Liver (tissue), 9 donors: ENCODE measurements around the gene LGALS4. TPM values are rescaled to one million over a fixed set of nuclear protein-coding genes. Genes with fewer than 3 reads are reported as not detected.
"Not testable (repeated sequence)": the region's sequence is repeated elsewhere in the genome, so short reads cannot be mapped to it uniquely, and the experiment has no call there.

Experiments used
- DNase-seq: peaks from one replicate; pipeline ENCODE4 v3.0.0-alpha.2; 2017; ENCODE audit warnings: low spot score
- H3K27ac ChIP-seq, 2 donors: one replicate each; pipeline ENCODE4 v1.7.0; 2013; ENCODE audit warnings: inconsistent platforms in 2 of 2, low read length in 2 of 2, control low read depth in 1 of 2, low read depth in 1 of 2, mild to moderate bottlenecking in 1 of 2
- H3K27me3 ChIP-seq, 4 donors: one replicate each; pipeline versions ENCODE4 v1.6.1 to v1.7.0; 2013; ENCODE audit warnings: low read length in 3 of 4, inconsistent platforms in 1 of 4, mild to moderate bottlenecking in 1 of 4, moderate library complexity in 1 of 4; ENCODE audit not compliant: control insufficient read depth in 4 of 4, insufficient read depth in 4 of 4
- H3K36me3 ChIP-seq, 4 donors: one replicate each; pipeline versions ENCODE4 v1.6.1 to v1.7.0; 2013; ENCODE audit warnings: low read length in 3 of 4, mild to moderate bottlenecking in 3 of 4, low read depth in 1 of 4, moderate library complexity in 1 of 4; ENCODE audit not compliant: control insufficient read depth in 4 of 4, insufficient read depth in 3 of 4
- H3K4me1 ChIP-seq, 4 donors: one replicate each; pipeline versions ENCODE4 v1.6.1 to v1.7.0; 2013; ENCODE audit warnings: low read length in 3 of 4, mild to moderate bottlenecking in 3 of 4, moderate library complexity in 1 of 4; ENCODE audit not compliant: control insufficient read depth in 4 of 4, insufficient read depth in 4 of 4
- H3K4me3 ChIP-seq, 3 donors: one replicate each; pipeline versions ENCODE4 v1.6.1 to v1.7.0; 2013; ENCODE audit warnings: low read length in 3 of 3, control low read depth in 1 of 3, low read depth in 1 of 3, mild to moderate bottlenecking in 1 of 3
- H3K9ac ChIP-seq, 2 donors: one replicate each; pipeline ENCODE4 v1.7.0; 2013; ENCODE audit warnings: low read length in 2 of 2, mild to moderate bottlenecking in 2 of 2, moderate library complexity in 2 of 2, control low read depth in 1 of 2, low read depth in 1 of 2
- H3K9me3 ChIP-seq, 4 donors: one replicate each; pipeline versions ENCODE4 v1.6.1 to v1.7.0; 2013; ENCODE audit warnings: low read length in 3 of 4; ENCODE audit not compliant: control insufficient read depth in 4 of 4
- ATF3 ChIP-seq: IDR thresholded peaks from 2 replicates; pipeline ENCODE4 v1.6.1; 2016; ENCODE audit warnings: antibody characterized with exemption
- CTCF ChIP-seq: fragments of 150-350 bp; IDR thresholded peaks from 2 replicates; pipeline ENCODE4 v1.5.1; 2017; ENCODE audit warnings: improper control_type of control experiment, low read depth, low read length; ENCODE audit not compliant: missing input control
- EGR1 ChIP-seq, 2 donors: IDR thresholded peaks; 2 replicates each; pipeline ENCODE4 v1.6.1; 2016 to 2018; ENCODE audit warnings: antibody characterized with exemption in 2 of 2, low read depth in 2 of 2
- FOXA1 ChIP-seq: IDR thresholded peaks from 2 replicates; pipeline ENCODE4 v1.6.1; 2016; ENCODE audit warnings: antibody characterized with exemption
- FOXA2 ChIP-seq: IDR thresholded peaks from 2 replicates; pipeline ENCODE4 v1.6.1; 2016; ENCODE audit warnings: antibody characterized with exemption
- GABPA ChIP-seq, 2 donors: IDR thresholded peaks in 1 of 2; conservative IDR thresholded peaks in 1 of 2; 2 replicates each; pipeline ENCODE4 v1.6.1; 2016; ENCODE audit warnings: antibody characterized with exemption in 2 of 2, mild to moderate bottlenecking in 1 of 2, moderate library complexity in 1 of 2
- HNF4A ChIP-seq, 2 donors: conservative IDR thresholded peaks; 2 replicates each; pipeline ENCODE4 v1.6.1; 2016; ENCODE audit warnings: antibody characterized with exemption in 2 of 2, mild to moderate bottlenecking in 2 of 2
- HNF4G ChIP-seq: IDR thresholded peaks from 2 replicates; pipeline ENCODE4 v1.6.1; 2016; ENCODE audit warnings: antibody characterized with exemption
- JUND ChIP-seq, 2 donors: IDR thresholded peaks; 2 replicates each; pipeline ENCODE4 v1.6.1; 2016; ENCODE audit warnings: antibody characterized with exemption in 2 of 2
- MAX ChIP-seq: IDR thresholded peaks from 2 replicates; pipeline ENCODE4 v1.6.1; 2016; ENCODE audit warnings: antibody characterized with exemption
- NR2F2 ChIP-seq: IDR thresholded peaks from 2 replicates; pipeline ENCODE4 v1.6.1; 2016; ENCODE audit warnings: antibody characterized with exemption
- RAD21 ChIP-seq, 2 donors: IDR thresholded peaks; 2 replicates each; pipeline ENCODE4 v1.6.1; 2016; ENCODE audit warnings: antibody characterized with exemption in 2 of 2, mild to moderate bottlenecking in 2 of 2
- REST ChIP-seq: IDR thresholded peaks from 2 replicates; pipeline ENCODE4 v1.6.1; 2016; ENCODE audit warnings: antibody characterized with exemption, mild to moderate bottlenecking
- RXRA ChIP-seq, 2 donors: IDR thresholded peaks; 2 replicates each; pipeline ENCODE4 v1.6.1; 2017 to 2018; ENCODE audit warnings: antibody characterized with exemption in 2 of 2, mild to moderate bottlenecking in 1 of 2
- SP1 ChIP-seq: IDR thresholded peaks from 2 replicates; pipeline ENCODE4 v1.6.1; 2018; ENCODE audit warnings: antibody characterized with exemption, mild to moderate bottlenecking
- TAF1 ChIP-seq: conservative IDR thresholded peaks from 2 replicates; pipeline ENCODE4 v1.6.1; 2016; ENCODE audit warnings: antibody characterized with exemption, mild to moderate bottlenecking
- YY1 ChIP-seq: IDR thresholded peaks from 2 replicates; pipeline ENCODE4 v1.6.1; 2016; ENCODE audit warnings: antibody characterized with exemption, mild to moderate bottlenecking
- ZBTB33 ChIP-seq: IDR thresholded peaks from 2 replicates; pipeline ENCODE4 v1.6.1; 2016; ENCODE audit warnings: antibody characterized with exemption
- WGBS: extraction: QIAGEN DNeasy Blood & Tissue Kit; methylation state at CpG from one replicate; pipeline ENCODE4 v1.1.7; 2013; 5-methylcytosine and 5-hydroxymethylcytosine counted together
- polyA plus RNA-seq, 2 donors: library from polyadenylated mRNA; stranded (reverse) in 1 of 2; unstranded in 1 of 2; fragments of 200-250 nt in 1 of 2; fragments of >200 nt in 1 of 2; fragmentation: Nextera tagmentation in 1 of 2; extraction: Ambion mirVana in 1 of 2; gene quantifications; one replicate each; pipeline versions ENCODE4 v1.2.1 to v1.2.3, GENCODE V29; 2013 to 2015
- total RNA-seq, 2 donors: library from RNA; depleted of rRNA; stranded (reverse); fragments of >200 nt; gene quantifications; one replicate each; pipeline ENCODE4 v1.2.3, GENCODE V29; 2014
- donor health status: healthy.
- donor health status: healthy.
- donor health status: healthy.
- donor health status: healthy.
- donor health status: healthy.

Gene LGALS4
- total and polyA plus RNA-seq, 4 donors: 0.42 to 40.6 (median 12.1) TPM

GRCh38 chr19:38797781-38798180 lies 15.0 kb downstream of the LGALS4 start:
- not testable (repeated sequence) for H3K4me1 ChIP-seq, DNase-seq, H3K4me3 ChIP-seq, H3K9ac ChIP-seq, H3K27ac ChIP-seq, H3K9me3 ChIP-seq, H3K27me3 ChIP-seq
- WGBS: 94% methylated on average over 21 of the region's 33 CpGs
- H3K36me3 ChIP-seq: peaks cover 3 to 15% (median 9%) of the 10 kb centered on the region in 4 donors

- no peak overlapping the region for H3K4me3 ChIP-seq
- H3K9ac ChIP-seq: no peak overlapping the region
- H3K27me3 ChIP-seq: no peaks in the 10 kb centered on the region
- H3K27ac ChIP-seq: no peak overlapping the region
- peaks cover 0 to 5% (median under 1%) of the 10 kb centered on the region in 4 donors for H3K36me3 ChIP-seq
- no peak for TF ChIP-seq MAX
- TF ChIP-seq YY1: no peak
- no peak for TF ChIP-seq JUND (IDR thresholded peaks at IDR 0.05)
- no peak for TF ChIP-seq NR2F2
- no peak for TF ChIP-seq HNF4A (conservative IDR thresholded peaks at IDR 0.05)
- no peak for TF ChIP-seq ZBTB33
- no peak for TF ChIP-seq GABPA (IDR thresholded peaks at IDR 0.05 in 1 of 2, conservative IDR thresholded peaks at IDR 0.05 in 1 of 2)
- TF ChIP-seq REST: no peak
- TF ChIP-seq TAF1: no peak
- TF ChIP-seq HNF4G: no peak
- TF ChIP-seq CTCF: no peak
- no peak for TF ChIP-seq FOXA1
- TF ChIP-seq ATF3: no peak
- TF ChIP-seq EGR1 (IDR thresholded peaks at IDR 0.05; ENCODE audit: low read depth in 2 of 2): no peak
- no peak for TF ChIP-seq SP1
- no peak for TF ChIP-seq RXRA (IDR thresholded peaks at IDR 0.05)
- TF ChIP-seq RAD21 (IDR thresholded peaks at IDR 0.05): no peak
- TF ChIP-seq FOXA2: no peak
- no peaks in the 10 kb centered on the region for H3K9me3 ChIP-seq
- WGBS: 79% methylated on average over 2 of the region's 2 CpGs
- DNase-seq: no peak
- H3K4me1 ChIP-seq: peaks cover 0 to 6% (median 2%) of the 10 kb centered on the region in 4 donors
Observed at GRCh38 chr19:38796154-38796553, 16.6 kb downstream of the LGALS4 start.
